ENCODE data around the gene MORF4L1. TPM values are rescaled to one million over a fixed set of nuclear protein-coding genes. Genes with fewer than 3 reads are reported as not detected.

MORF4L1 gene
- total and polyA plus RNA-seq, 4 donors: 124 to 433 (median 267) TPM

GRCh38 chr15:78944669-78945407, 72.1 kb downstream of the MORF4L1 start, which contains the start of gene CTSH:
CTSH (minus strand) TSS chr15:78945046; CDS start chr15:78944981, 65 bp downstream.
- WGBS, 2 donors: 3% methylated on average over 40 to 71 of the region's 71 CpGs
- H3K27ac ChIP-seq (ENCODE audit: low read depth in 1 of 2, low read length in 1 of 2): peak within 1 kb of the TSS; percentile 47 to 93

GRCh38 chr15:78946493-78946892, 73.8 kb downstream of the MORF4L1 start:
- DNase-seq (no peak), ATAC-seq (ENCODE audit: insufficient read depth, low FRiP score) (no peak)
- Histone ChIP-seq H3K36me3 (ENCODE audit: control insufficient read depth in 4 of 4, insufficient read depth in 4 of 4, low read length in 4 of 4) (no peaks in the 10 kb centered on the region), H3K9me3 (ENCODE audit: control insufficient read depth in 4 of 4, insufficient read depth in 3 of 4, low read length in 3 of 4) (peaks cover 0 to 1% (median 0%) of the 10 kb centered on the region in 4 donors), H3K4me1 (ENCODE audit: control insufficient read depth in 5 of 5, insufficient read depth in 5 of 5, low read length in 5 of 5) (peaks cover 3 to 12% (median 5%) of the 10 kb centered on the region in 5 donors), H3K27ac (ENCODE audit: low read depth in 1 of 2, low read length in 1 of 2) (no peak overlapping the region), H3K27me3 (ENCODE audit: control insufficient read depth in 3 of 3, insufficient read depth in 3 of 3, low read length in 2 of 3) (no peaks in the 10 kb centered on the region), H3K9ac (ENCODE audit: insufficient read depth in 1 of 2, low read length in 2 of 2) (no peak overlapping the region), H3K4me3 (no peak overlapping the region)
- no peak for TF ChIP-seq CTCF (IDR thresholded peaks at IDR 0.05; ENCODE audit: control extremely low read depth, extremely low read depth)
- 95% methylated on average over 5 of the region's 5 CpGs for WGBS, 2 donors

More at GRCh38 chr15:78944669-78945407, 72.1 kb downstream of the MORF4L1 start, which contains the start of gene CTSH:
- H3K4me1 ChIP-seq (ENCODE audit: control insufficient read depth in 5 of 5, insufficient read depth in 5 of 5, low read length in 5 of 5): peaks cover 0 to 8% (median 0%) of the 10 kb centered on the region in 5 donors
- peaks cover 0 to 1% (median 0%) of the 10 kb centered on the region in 4 donors for H3K9me3 ChIP-seq (ENCODE audit: control insufficient read depth in 4 of 4, insufficient read depth in 3 of 4, low read length in 3 of 4)
- no peaks in the 10 kb centered on the region for H3K36me3 ChIP-seq (ENCODE audit: control insufficient read depth in 4 of 4, insufficient read depth in 4 of 4, low read length in 4 of 4)
- peak within 1 kb of the TSS in 1 of 2 donors; percentile 26 for H3K9ac ChIP-seq (ENCODE audit: insufficient read depth in 1 of 2, low read length in 2 of 2)
- ATAC-seq (ENCODE audit: insufficient read depth, low FRiP score) (peak; percentile 90), DNase-seq (peak; percentile 48 to 80 (median 76))
- no peak for TF ChIP-seq CTCF (IDR thresholded peaks at IDR 0.05; ENCODE audit: control extremely low read depth, extremely low read depth)
- H3K27me3 ChIP-seq (ENCODE audit: control insufficient read depth in 3 of 3, insufficient read depth in 3 of 3, low read length in 2 of 3): no peaks in the 10 kb centered on the region
- peak within 1 kb of the TSS; percentile 73 for H3K4me3 ChIP-seq

- DNase-seq (no peak), ATAC-seq (ENCODE audit: insufficient read depth, low FRiP score) (no peak)
- Histone ChIP-seq H3K4me3 (no peak overlapping the region), H3K4me1 (ENCODE audit: control insufficient read depth in 5 of 5, insufficient read depth in 5 of 5, low read length in 5 of 5) (peaks cover 3 to 17% (median 8%) of the 10 kb centered on the region in 5 donors), H3K27ac (ENCODE audit: low read depth in 1 of 2, low read length in 1 of 2) (no peak overlapping the region), H3K36me3 (ENCODE audit: control insufficient read depth in 4 of 4, insufficient read depth in 4 of 4, low read length in 4 of 4) (no peaks in the 10 kb centered on the region), H3K9ac (ENCODE audit: insufficient read depth in 1 of 2, low read length in 2 of 2) (no peak overlapping the region), H3K27me3 (ENCODE audit: control insufficient read depth in 3 of 3, insufficient read depth in 3 of 3, low read length in 2 of 3) (no peaks in the 10 kb centered on the region), H3K9me3 (ENCODE audit: control insufficient read depth in 4 of 4, insufficient read depth in 3 of 4, low read length in 3 of 4) (peaks cover 0 to 1% (median 0%) of the 10 kb centered on the region in 4 donors)
- 92 to 97% methylated on average over 5 of the region's 5 CpGs for WGBS, 2 donors
- TF ChIP-seq CTCF (IDR thresholded peaks at IDR 0.05; ENCODE audit: control extremely low read depth, extremely low read depth): no peak
These were observed 74.8 kb downstream of the MORF4L1 start for GRCh38 chr15:78947506-78947905.

Small RNA genes within 50 kb of the gene (small RNA-seq; reads per million reads assigned to genes)
- gene RNU6-415P (ENCODE audit: low replicate concordance): not detected

Other genes with a start within 250 kb of the MORF4L1 start
- not detected for gene CHRNB4, start 231.7 kb upstream of the MORF4L1 start, total RNA-seq
- gene CHRNB4, start 231.7 kb upstream of the MORF4L1 start, polyA plus RNA-seq: under 1 TPM in 1 of 2 donors, not detected in 1; 0.05 TPM
- gene ADAMTS7, start 61.4 kb upstream of the MORF4L1 start, total RNA-seq: 10 to 100 TPM in 1 of 2 donors, 1 to 10 TPM in 1; 7.1 to 13.1 TPM
- 1 to 10 TPM; 3.3 to 3.4 TPM for gene ADAMTS7, start 61.4 kb upstream of the MORF4L1 start, polyA plus RNA-seq
- gene CTSH, start 72.2 kb downstream of the MORF4L1 start, total RNA-seq: 1,000 to 10,000 TPM in 1 of 2 donors, 100 to 1,000 TPM in 1; 962 to 1,456 TPM
- 1,000 to 10,000 TPM in 1 of 2 donors, 100 to 1,000 TPM in 1; 821 to 1,902 TPM for gene CTSH, start 72.2 kb downstream of the MORF4L1 start, polyA plus RNA-seq
- gene RASGRF1, start 217.9 kb downstream of the MORF4L1 start, total RNA-seq: 10 to 100 TPM; 20.4 to 71.2 TPM
- gene RASGRF1, start 217.9 kb downstream of the MORF4L1 start, polyA plus RNA-seq: 10 to 100 TPM; 10.9 to 28.8 TPM

Measured in lung (tissue), 13 donors.